Measurements from ENCODE around the gene TCF25.

TCF25 gene

DNA sequence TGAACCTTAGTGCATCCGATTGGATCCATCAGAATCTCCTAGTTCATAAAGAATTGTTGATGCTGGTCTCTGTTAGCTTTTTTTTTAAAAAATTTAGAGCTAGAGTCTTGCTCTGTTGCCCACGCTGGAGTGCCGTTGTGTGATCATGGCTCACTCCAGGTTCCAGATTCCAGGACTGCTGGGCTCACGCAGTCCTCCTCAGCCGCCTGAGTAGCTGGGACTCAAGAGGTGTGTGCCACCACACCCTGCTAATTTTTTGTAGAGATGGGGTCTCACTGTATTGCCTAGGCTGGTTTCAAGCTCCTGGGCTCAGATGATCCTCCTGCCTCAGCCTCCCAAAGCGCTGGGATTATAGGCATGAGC, 8.0 kb downstream of the TCF25 start:
- DNase-seq: no peak

DNA sequence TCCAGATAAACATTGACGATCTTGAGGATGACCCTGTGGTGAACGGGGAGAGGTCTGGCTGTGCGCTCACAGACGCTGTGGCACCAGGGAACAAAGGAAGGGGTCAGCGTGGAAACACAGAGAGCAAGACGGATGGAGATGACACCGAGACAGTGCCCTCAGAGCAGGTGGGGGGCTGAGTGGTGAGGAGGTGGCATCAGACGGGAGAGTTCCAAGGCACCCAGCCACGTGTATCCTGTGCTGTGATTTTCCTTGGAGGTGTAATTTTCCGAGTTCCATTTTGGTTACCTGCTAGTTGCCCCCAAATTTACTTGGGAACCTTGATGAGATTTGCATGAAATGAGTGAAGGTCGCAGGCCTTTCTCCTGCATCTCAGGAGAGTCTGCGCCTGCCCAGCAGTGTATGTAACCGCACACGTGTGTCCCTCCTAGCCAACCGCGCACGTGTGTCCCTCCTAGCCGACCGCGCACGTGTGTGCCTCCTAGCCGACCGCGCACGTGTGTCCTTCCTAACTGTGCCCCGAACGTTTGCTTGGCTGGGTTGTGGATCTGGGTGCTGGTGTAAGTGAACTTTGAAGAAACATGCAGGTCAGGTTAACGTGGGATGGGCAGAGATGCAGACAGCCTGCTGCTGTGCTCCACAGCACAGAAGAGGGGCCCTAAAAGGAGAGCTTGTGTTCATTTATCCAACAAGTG, 10.1 kb downstream of the TCF25 start:
- DNase-seq: no peak

DNA sequence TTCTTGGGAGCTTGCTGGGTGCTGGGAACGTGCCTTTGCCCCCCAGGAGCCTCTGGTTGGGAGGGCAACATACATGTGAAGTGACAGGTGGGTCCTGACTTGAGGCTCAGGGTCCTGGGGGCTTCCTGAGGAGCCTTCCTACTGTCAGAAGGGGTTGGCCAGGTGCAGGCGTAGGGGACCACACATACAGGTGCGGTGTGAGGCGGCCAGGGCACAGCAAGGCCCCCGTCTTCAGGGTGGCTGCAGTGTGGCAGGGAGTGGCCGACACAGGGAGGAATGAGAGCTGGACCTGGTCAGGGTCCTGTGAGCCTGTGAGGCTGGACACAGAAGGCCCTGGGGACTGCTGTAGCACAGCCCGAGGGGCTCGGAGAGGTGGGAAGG, 10.6 kb downstream of the TCF25 start:
- DNase-seq: no peak

DNA sequence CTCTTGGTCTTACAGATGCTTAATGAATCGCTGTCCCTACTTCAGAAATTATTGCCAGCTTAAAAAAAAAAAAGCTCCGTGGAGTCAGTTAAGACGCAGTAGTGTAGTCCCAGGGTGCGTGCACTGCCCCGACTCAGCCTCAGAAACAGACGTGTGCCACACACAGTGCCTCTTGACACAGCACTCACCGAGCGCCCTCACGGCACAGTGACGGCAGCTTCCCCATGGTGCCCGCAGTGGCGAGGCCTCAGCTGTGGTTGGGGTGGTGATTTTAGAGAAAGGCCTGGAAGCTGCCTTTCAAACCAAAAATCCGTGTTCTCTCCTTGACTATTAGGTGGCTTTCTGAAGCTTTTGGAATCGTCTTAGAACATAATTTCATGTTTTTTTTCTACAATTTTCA, 13.9 kb downstream of the TCF25 start:
- no peak for DNase-seq

DNA sequence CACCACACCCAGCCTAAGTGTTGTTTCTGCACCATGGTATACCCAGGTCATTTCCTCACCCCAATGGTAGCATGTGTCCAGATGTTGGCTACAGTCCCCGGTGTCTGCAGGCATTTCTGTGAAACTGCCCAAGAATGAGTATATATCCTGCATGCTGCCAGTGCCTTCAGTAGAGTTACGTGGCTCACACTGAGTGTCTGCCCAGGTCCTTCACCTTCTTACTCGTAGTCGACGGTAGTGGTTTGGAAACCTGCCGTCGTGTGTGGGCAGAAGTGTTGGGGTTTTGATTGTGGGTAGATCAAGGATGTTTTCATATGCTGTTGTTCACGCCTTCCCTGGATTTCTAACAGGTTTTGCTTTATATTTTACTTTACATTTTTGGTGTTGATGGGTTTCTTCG, 16.8 kb downstream of the TCF25 start:
- DNase-seq: no peak

DNA sequence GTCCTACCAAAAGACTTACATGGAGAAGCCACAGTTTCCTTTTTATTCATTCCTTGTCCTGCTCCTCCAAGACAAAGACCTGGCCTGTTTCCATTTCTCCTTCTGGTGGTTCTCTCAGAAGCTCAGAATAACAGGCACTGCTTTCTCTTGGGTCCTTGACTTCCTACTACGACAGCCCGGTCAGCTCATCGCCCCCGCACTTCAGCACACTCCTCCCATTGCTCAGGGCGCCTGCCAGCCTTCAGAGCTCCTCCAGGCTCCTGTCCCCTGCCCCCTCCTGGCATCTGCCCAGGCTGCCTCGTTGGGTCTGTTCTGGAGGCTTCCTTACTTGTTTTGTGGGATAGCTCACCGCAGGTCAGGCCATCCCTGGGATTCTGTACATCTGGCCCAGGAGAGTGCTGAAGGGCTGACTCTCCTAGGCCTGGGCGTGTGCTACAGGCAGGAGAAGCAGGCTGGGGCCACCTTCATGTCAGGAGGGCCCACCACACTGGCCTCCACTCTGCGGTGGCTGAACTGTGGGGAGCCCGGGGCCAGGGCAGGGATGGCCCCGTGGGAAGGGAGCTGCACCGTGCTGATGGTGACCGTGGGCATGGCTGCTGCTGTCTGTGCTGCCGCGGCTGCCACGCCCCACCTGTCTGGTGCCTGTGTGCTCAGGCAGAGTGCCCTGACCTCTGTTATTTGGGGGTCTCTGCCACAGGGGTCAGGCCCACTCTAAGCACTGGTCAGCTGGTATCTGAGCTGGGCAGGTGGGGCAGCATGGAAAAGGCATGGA, 17.7 kb downstream of the TCF25 start:
- no peak for DNase-seq

DNA sequence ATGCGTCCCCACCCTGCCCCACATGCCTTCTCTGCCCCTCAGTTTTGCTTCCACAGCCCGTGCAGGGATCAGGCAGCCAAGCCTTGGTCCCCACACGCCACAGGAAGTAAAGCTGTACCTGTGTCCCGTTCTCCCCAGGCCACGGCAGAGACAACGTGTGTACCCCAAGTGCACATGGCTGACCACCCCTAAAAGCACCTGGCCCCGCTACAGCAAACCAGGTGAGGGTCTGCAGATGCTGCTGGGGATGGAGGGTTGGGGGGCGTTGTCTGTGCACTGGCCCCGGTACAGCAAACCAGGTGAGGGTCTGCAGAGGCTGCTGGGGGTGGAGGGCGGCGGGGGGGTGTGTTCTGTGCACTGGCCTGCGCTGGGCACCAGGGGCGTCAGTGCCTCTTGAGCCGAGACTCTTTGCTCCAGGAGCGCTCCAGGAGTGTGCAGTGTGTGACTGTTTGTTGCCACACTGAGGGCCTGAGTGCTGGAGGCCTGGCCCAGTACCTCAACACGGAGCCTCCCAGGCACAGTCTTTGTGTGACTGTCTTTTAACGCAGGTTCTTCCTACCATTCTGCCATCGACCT, 18.8 kb downstream of the TCF25 start:
- DNase-seq: no peak

DNA sequence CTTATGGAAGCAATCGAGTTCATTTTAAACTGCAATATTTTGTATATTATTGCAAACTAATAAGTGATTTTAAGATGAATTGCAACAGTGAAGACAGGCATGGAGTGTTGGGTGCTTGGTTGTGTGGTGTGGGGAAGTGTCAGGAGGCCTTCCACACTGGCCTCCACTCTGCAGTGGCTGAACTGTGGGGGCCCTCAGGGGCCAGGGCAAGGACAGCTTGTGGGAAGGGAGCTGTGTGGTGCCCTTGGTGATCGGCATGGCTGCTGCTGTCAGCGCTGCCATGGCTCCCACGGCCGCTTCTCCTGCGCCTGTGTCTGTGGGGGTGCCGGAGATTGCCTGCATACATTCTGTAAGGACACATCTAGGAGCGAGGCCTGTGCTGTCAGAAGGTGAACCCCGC, 19.2 kb downstream of the TCF25 start:
- DNase-seq: no peak

DNA sequence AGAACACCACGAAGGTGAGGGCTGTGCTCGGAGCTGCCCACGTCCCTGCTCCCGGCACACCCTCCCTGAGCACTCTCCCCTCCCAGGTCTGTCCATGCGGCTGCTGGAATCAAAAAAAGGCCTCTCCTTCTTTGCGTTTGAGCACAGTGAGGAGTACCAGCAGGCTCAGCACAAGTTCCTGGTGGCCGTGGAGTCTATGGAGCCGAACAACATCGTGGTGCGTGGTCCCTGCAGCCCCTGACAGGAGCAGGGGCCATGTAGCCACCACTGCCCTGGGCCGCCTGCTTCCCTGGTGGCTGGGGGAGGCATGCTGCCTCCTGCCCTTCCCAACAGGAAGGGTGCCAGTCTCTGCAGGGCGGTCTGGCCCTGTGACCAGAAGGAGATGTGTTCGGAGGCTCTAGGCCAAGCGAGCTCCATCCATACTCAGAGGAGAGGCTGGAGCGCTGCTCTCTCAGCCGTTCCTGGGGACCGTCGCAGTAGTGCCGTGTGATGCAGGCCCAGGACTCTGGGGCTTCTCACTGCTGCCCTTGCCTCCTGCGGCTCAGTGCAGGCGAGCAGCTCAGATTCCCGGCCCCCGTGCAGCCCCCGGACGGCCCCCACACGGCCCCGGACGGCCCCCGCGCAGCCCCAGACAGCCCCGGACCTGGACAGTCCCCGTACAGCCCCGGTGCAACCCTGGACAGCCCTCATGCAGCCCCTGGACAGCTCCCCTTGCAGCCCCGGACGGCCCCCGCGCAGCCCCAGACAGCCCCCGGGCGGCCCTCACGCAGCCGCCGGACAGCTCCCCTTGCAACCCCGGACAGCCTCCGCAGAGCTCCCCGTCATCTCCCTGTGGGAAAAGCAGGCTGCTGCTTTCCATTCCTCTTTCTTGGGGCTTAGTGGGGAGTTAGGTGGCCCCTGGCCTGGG, 20.5 kb downstream of the TCF25 start:
- DNase-seq: no peak

DNA sequence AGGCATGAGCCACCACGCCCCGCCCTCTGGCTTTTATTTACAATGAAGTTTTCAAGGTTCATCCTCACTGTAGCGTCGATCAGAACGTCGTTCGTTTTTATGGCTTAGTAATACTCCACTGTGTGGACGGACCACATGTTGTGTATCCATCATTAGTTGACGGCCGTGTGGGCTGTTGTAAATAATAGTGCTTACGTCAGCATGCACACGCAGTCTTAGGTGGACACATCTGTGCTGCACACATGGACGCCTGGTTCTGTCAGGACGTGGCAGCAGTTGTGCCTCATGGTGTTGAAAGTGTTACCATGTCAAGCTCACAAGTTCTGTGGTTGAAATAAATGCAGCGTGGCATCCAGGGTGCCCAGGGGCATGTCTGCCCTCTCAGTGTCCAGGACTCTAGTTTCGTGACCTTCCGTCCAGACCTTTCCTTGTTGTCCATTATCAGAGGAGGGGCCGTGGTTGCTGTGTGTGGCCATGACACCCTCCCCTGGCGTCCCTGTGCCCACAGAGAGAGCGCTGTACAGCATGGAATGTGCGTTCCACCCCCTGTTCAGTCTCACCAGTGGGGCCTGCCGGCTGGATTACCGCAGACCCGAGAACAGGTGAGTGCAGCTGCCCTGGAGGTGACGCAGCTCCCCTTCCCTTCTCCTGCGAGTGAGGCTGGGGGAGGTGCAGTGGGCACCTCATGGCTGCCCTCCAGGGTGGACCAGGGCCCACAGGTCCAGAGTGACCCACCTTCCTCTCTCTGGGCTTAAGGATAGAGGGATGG, 22.3 kb downstream of the TCF25 start:
- no peak for DNase-seq

DNA sequence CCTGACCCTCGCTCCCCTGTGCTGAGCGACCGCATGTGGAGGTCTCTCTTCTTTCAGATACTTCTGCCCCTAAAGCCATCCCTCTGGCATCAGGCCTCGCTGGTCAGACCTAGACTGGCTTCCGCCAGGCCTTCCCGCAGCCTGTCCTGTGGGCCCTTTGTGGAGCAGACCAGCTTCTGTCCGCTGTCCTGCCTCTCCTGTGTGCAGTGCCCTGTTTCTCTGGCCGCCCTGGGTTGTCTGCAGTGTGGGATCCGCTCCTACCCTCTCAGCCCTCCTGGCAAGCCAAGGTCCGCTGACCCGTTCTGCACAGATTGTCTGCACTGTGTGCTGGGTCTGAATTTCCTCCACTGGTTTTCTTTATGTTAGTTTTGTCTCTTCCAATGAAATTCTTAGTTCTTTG, 23.8 kb downstream of the TCF25 start:
- DNase-seq: no peak

DNA sequence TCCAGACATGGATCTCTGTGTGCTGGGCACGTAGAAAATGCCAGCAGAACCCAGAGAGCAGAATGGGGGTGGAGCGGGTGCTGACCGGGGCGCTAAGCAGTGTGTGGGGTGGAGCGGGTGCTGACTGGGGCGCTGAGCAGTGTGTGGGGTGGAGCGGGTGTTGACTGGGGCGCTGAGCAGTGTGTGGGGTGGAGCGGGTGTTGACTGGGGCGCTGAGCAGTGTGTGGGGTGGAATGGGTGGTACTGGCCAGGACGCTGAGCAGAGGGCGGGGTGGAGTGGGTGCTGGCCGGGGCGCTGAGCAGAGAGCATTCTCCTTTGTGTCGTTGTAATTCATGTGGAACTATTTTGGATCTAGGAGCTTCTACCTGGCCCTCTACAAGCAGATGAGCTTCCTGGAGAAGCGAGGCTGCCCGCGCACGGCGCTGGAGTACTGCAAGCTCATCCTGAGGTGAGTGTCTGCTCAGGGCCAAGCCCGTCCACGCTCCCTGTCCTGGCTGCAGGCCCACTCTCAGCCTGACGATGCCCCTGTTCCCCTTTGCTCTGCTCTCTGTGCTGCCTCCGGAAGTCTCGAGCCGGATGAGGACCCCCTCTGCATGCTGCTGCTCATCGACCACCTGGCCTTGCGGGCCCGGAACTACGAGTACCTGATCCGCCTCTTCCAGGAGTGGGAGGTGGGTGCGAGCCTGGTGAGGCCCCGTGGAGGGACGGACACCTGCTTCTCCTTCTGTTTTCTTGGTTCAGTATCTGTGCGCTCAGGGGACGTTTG, 25.0 kb downstream of the TCF25 start:
- DNase-seq: no peak

DNA sequence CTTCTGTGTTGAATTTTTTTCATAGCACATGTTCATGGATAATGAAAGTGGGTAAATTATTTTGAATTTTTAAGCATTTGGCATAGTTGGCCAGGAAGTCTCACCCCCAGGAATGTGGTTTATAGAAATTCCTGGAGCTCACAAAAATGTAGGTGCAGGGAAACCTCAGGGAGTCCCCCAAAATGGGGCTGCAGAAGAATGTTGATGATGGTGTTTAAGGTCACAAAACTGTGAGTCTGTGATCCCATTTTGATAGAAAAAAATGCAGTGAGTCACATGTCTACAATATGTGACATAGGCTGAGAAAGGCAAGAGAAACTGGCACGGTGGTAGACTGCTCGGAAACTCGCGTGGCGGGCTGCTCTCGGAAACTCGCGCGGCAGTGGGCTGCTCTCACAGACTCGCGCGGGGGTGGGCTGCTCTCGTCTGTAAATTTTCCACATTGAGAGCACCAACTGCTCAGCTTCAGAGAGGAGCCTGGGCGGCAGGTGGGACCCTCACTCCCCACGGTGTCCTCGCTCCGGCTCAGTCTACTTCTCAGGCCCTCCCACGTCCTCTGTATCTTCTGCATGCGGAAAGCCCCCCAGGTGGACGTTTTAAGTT, 26.6 kb downstream of the TCF25 start:
- DNase-seq: no peak

DNA sequence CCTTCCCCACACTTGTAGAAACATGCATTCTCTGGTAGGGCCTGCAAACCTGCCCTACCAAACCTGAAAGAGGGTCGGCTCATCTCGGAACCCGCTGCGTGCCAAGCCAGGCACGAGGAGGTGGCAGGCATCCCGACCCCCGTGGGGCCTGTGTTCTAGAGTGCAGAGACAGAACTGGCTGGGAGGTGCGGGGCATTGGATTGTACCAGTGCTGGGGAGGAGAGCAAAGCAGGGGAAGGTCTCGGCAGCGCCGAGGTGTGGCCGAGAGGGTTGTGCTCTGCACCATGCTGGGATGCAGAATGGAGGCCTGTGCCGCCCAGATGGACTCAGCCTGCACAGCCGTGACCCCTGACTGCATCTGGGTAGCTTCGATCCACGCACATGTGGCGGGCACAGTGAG, 27.5 kb downstream of the TCF25 start:
- no peak for DNase-seq

DNA sequence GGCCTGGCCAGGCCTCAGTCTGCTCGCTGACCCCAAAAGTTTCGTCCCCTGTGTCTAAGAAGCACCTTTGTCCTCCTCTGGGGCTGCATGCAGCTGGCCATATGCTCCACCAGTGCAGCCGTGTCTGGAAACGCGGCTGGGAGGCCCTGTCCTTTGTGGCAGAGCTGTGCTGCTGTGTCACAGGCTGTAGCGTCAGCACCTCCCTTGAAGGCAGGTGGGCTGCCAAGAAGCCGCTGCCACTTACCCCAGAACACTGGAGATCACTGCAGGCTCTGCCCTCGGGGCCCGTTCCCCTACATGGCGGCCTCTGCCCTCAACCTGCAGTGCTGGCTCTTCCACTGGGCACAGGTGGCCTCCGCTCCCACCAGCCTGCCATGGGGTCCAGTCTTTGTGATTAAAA, 29.6 kb downstream of the TCF25 start:
- no peak for DNase-seq

DNA sequence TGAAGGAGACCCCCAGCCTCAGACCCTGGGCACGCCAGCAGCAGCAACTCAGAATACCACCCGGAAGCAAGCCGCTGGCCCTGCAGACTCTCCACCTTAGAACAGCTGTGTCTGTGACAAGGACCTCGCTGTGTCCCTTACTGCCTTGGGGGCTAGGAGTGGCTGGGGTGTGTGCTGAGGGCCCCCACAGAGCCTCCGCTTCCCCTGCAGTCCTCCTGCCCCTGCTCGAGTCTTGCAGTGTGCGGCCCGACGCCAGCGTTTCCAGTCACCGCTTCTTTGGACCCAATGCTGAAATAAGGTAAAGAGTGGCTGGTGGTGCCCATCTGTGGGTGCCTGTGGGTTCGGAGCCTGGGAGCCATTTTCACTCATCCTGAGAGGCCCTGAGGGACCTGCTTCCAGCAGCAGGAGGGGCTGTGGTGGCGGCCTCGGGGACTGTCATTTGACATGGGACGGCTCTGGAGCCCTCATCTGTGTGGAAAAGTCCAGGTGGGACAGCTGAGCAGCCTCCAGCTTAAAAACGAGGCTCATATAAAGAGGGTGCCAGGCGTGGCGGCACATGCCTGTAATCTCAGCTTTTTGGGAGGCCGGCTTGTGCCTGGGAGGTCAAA, 30.6 kb downstream of the TCF25 start:
- no peak for DNase-seq

DNA sequence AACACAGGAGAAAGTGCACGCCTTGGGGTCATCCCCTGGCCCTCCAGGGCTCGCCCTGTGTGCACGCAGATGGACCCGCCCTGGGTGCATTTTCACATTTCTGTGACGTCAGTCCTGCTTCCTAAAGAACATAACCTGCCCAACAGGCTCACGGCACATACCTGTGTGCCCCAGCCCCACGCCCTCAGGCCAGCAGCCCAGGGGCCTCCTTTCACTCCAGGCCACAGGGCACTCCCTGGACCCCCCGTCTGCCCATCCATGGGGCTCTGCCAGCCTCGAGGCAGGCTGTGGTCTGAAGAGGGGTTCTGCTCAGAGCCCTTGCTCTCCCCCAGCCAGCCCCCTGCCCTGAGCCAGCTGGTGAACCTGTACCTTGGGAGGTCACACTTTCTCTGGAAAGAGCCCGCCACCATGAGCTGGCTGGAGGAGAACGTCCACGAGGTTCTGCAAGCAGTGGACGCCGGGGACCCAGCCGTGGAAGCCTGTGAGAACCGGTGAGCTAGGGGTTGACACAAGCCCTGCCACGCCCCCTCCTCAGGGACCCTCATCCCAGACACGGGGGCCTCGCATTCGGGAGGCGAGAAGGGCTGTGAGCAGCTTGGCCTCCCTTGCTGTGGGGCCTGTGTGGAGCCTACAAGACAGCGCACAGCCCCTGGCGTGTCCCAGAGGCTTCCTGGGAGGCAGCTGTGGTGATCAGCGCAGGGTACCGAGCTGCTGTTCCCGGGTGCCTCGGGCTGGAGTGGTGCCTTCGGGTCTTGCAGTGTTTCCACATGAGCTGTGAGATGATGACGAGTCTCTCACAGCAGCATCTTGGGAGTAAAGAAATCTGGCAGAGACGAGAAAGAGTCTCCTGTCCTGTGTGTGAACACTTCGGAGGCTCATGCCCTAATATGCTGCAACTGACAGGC, 31.5 kb downstream of the TCF25 start:
- DNase-seq: no peak

DNA sequence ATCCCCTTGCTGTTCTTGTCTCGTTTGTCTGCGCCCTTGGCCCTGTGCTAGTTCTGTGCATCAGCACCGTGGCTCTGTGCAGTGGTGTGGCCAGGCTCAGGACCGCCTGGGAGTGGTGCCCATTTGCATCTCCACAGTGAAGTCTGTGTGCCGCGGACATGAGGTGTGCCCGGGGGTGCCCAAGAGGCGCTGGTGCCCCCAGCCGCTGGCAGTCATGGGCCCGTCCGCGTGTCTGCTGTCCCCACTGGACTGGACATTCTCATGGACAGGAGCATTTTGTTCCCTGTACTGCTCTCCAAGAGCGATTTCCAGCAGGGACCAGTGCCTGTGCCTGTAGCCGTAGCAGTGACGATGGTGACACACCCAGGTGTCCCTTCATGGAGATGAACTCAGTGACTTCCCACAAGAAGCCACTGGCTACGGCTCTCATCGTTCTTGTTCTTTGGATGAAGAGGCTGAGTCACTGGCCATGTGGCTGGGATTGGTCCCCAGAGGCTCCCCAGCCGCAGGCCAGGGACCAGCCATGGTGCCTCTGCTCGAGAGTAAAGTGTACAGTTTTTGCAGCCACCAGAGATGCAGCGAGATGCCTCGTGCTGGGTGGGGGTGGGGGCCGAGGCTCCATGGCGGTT, 32.2 kb downstream of the TCF25 start:
- no peak for DNase-seq
